ENCODE measurements around the gene CAPS2.

Gene CAPS2

GRCh38 chr12:75236206-75236605 is 93.9 kb downstream of the CAPS2 start:
- Histone ChIP-seq H3K27ac (no peak overlapping the region), H3K9me3 (replicated peaks in 1 of 11) (peaks cover 0 to 9% (median 6%) of the 10 kb centered on the region in 11 experiments; a peak in 7 of 22 replicates), H3K9ac (no peak overlapping the region), H3K27me3 (no peaks in the 10 kb centered on the region), H3K4me1 (no peaks in the 10 kb centered on the region), H3K36me3 (no peaks in the 10 kb centered on the region), H3K4me3 (no peak overlapping the region), H3K4me2 (no peak overlapping the region), H4K20me1 (no peaks in the 10 kb centered on the region)
- no peak for TF ChIP-seq Cebpa-rat (IDR thresholded peaks at IDR 0.05)

GRCh38 chr12:75227132-75227531 is 103.0 kb downstream of the CAPS2 start:
- Histone ChIP-seq H3K27ac (no peak overlapping the region), H3K4me2 (no peak overlapping the region), H3K9me3 (replicated peaks in 1 of 11) (peaks cover 0 to 8% (median 1%) of the 10 kb centered on the region in 11 experiments; a peak in 10 of 22 replicates), H3K4me1 (no peaks in the 10 kb centered on the region), H3K9ac (no peak overlapping the region), H3K4me3 (no peak overlapping the region), H3K27me3 (no peaks in the 10 kb centered on the region), H4K20me1 (no peaks in the 10 kb centered on the region), H3K36me3 (no peaks in the 10 kb centered on the region)
- no peak for TF ChIP-seq Cebpa-rat (IDR thresholded peaks at IDR 0.05)

All from BLaER1 treated with 17β-estradiol and CSF1 and Interleukin-3, amounts not matched to agents 10 nM and 100 nM (cell line).